Effector memory CD4-positive, alpha-beta T cell (primary cell): ENCODE measurements around the gene METRNL.

ENCODE experiments used
- DNase-seq, 3 donors: peaks; one replicate each; pipeline ENCODE4 v3.0.0-alpha.2; 2020
- H3K27ac ChIP-seq: 2 replicates; pipeline ENCODE4 v1.7.0; 2013; ENCODE audit warnings: mild to moderate bottlenecking, low read length, moderate library complexity; ENCODE audit not compliant: insufficient read depth, poor library complexity, severe bottlenecking
- H3K27me3 ChIP-seq: replicated peaks from 2 replicates; pipeline ENCODE4 v1.7.0; 2013; ENCODE audit warnings: mild to moderate bottlenecking, low read length; ENCODE audit not compliant: insufficient read depth, control insufficient read depth, poor library complexity, severe bottlenecking
- H3K36me3 ChIP-seq: 2 replicates; pipeline ENCODE4 v1.7.0; 2013; ENCODE audit warnings: mild to moderate bottlenecking, low read length, moderate library complexity; ENCODE audit not compliant: control insufficient read depth, insufficient read depth
- H3K4me1 ChIP-seq: 2 replicates; pipeline ENCODE4 v1.7.0; 2013; ENCODE audit warnings: low read length, mild to moderate bottlenecking; ENCODE audit not compliant: control insufficient read depth, insufficient read depth, poor library complexity, severe bottlenecking
- H3K4me3 ChIP-seq: 2 replicates; pipeline ENCODE4 v1.7.0; 2013; ENCODE audit warnings: low read length, low read depth, mild to moderate bottlenecking; ENCODE audit not compliant: insufficient read depth, poor library complexity, severe bottlenecking
- H3K9me3 ChIP-seq: 2 replicates; pipeline ENCODE4 v1.7.0; 2013; ENCODE audit warnings: mild to moderate bottlenecking, low read length, moderate library complexity; ENCODE audit not compliant: control insufficient read depth

The METRNL gene

DNA sequence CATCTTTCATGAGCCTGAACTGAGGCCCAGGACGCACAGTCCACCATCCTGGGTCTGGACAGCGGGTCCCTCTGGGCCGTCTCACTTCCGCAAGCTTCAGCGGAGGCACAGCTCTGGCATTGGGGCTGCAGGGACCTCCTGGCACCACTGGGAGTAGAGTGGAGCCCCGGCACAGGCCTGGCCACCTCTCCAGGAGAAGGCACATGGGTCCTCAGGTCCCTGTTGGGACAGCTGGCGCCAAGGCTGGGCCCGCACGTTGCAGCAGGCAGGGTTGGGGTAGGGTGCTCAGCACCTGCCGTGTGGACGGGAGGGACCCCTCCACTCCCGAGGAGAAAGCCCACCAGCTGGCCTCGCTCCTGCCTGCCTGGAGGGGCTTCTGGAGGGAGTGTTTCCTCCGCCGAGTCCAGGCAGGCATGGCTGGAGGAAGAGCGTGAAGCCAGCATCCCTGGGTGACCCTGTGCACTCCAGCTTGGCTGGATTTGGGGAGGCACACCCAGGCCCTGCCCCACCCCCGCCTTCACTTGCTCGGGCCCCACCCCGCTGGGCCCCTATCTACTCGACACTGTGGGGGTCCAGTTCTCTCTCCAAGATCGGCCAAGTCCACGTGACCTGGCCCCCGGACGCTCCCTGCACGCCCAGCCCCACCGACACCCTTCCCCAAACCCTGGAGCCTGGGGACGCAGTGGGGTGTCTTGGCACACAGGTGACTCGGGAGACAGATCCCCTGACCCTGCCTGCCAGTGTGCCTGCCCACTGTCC is 6.6 kb upstream of the METRNL start:
- no peak for DNase-seq
- no peak overlapping the region for H3K4me3 ChIP-seq
- H3K4me1 ChIP-seq = peaks cover 39% of the 10 kb centered on the region
- H3K27ac ChIP-seq = no peak overlapping the region
- no peaks in the 10 kb centered on the region for H3K27me3 ChIP-seq
- H3K9me3 ChIP-seq = no peaks in the 10 kb centered on the region
- no peaks in the 10 kb centered on the region for H3K36me3 ChIP-seq

DNA sequence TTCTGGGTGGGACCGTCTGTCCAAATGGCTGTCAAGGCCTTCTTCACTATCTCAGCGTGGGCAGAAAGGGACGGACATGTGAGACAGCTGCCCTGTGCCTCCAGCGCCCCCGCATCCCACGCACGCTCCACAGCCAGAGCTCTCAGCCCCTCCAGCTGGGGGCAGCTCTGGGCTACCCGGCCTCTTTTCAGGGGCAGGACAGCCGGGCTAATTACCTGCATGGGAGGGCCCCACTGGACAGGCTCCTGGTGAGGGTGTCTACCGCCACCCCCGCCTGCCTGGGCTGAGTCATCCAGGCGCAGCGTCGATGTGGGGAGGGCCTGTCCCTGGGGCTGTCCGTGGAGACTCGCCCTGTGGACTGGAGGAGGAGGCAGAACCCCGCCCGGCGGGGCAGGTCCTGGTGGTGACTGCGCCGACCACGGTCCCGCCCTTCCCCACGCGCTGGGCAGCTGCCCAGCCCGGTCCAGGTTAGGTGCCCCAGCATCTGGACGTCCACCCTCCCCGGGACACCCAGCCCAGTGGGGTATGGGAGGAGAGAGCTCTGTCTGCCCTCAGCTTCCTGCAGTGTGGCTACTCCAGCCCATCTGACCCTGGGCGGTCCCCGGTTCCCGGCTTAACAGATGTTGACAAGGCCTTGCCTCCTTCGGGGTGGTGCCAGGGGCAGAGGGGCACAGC is 5.9 kb upstream of the METRNL start:
- Histone ChIP-seq H3K9me3 (no peaks in the 10 kb centered on the region), H3K4me3 (no peak overlapping the region), H3K4me1 (peaks cover 42% of the 10 kb centered on the region), H3K27me3 (no peaks in the 10 kb centered on the region), H3K36me3 (no peaks in the 10 kb centered on the region), H3K27ac (no peak overlapping the region)
- DNase-seq = no peak

GRCh38 chr17:83074486-83075223 is 4.8 kb upstream of the METRNL start:
- Histone ChIP-seq H3K4me1 (peaks cover 34% of the 10 kb centered on the region), H3K4me3 (no peak overlapping the region), H3K27ac (no peak overlapping the region), H3K27me3 (no peaks in the 10 kb centered on the region), H3K36me3 (no peaks in the 10 kb centered on the region), H3K9me3 (no peaks in the 10 kb centered on the region)
- DNase-seq = no peak

DNA sequence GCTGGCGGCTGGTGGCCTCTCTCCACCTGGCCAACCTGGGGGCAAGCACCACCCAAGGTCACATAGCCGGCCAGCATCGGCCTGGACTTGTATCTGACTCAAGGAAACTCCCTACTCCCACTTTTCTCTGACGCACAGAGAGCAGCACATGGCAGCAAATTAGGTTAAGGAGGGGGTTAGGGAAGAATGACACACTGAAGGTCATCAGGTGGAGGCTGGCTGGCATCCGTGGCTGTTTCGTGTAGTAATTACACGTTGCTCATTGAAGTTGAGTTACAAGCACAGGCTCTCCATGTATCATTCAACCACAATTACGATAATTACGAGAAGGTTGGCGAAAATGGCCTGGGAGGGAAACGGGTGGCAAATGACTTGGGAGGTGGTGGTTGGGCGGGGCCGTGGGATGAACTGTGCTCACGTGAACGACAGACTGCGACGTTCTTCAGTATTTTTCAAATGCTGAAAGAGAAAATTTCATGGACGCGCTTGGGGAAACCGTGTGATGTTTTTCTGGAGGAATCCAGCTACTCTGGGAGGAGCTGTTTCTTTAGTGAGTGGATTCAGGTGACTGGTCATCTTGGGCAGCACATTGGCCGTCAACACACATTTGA is 4.0 kb upstream of the METRNL start:
- Histone ChIP-seq H3K9me3 (no peaks in the 10 kb centered on the region), H3K4me3 (no peak overlapping the region), H3K27me3 (no peaks in the 10 kb centered on the region), H3K36me3 (no peaks in the 10 kb centered on the region), H3K4me1 (peaks cover 28% of the 10 kb centered on the region), H3K27ac (no peak overlapping the region)
- DNase-seq = no peak

GRCh38 chr17:83076938-83077337 is 2.5 kb upstream of the METRNL start:
- DNase-seq = no peak
- H3K4me1 ChIP-seq = peaks cover 22% of the 10 kb centered on the region

GRCh38 chr17:83077411-83077810 is 2.0 kb upstream of the METRNL start:
- DNase-seq = no peak
- no peaks in the 10 kb centered on the region for H3K9me3 ChIP-seq
- H3K27me3 ChIP-seq = no peaks in the 10 kb centered on the region
- H3K27ac ChIP-seq = no peak overlapping the region
- H3K4me3 ChIP-seq = no peak overlapping the region
- H3K4me1 ChIP-seq = peaks cover 17% of the 10 kb centered on the region
- no peaks in the 10 kb centered on the region for H3K36me3 ChIP-seq

More at GRCh38 chr17:83076938-83077337, 2.5 kb upstream of the METRNL start:
- no peaks in the 10 kb centered on the region for H3K36me3 ChIP-seq
- H3K9me3 ChIP-seq = no peaks in the 10 kb centered on the region
- no peak overlapping the region for H3K4me3 ChIP-seq
- H3K27ac ChIP-seq = no peak overlapping the region
- no peaks in the 10 kb centered on the region for H3K27me3 ChIP-seq

GRCh38 chr17:83077939-83078338 is 1.5 kb upstream of the METRNL start:
- H3K27me3 ChIP-seq = no peaks in the 10 kb centered on the region
- DNase-seq = no peak
- no peaks in the 10 kb centered on the region for H3K36me3 ChIP-seq
- H3K27ac ChIP-seq = no peak overlapping the region
- H3K4me1 ChIP-seq = peaks cover 14% of the 10 kb centered on the region
- H3K4me3 ChIP-seq = no peak overlapping the region
- no peaks in the 10 kb centered on the region for H3K9me3 ChIP-seq

GRCh38 chr17:83078378-83079351 is 744 bp upstream of the METRNL start:
- Histone ChIP-seq H3K27me3 (no peaks in the 10 kb centered on the region), H3K27ac (no peak overlapping the region), H3K4me3 (peak overlapping the region; percentile 57), H3K9me3 (no peaks in the 10 kb centered on the region), H3K36me3 (no peaks in the 10 kb centered on the region), H3K4me1 (peaks cover 15% of the 10 kb centered on the region)
- DNase-seq = no peak
